Upper lobe of right lung (tissue), 1 donor: ENCODE results near the gene LILRA6. TPM values are rescaled to one million over a fixed set of nuclear protein-coding genes. Genes with fewer than 3 reads are reported as not detected.
"Not testable (repeated sequence)": the region's sequence is repeated elsewhere in the genome, so short reads cannot be mapped to it uniquely, and the experiment has no call there.

Experiments
- ATAC-seq: fragments of 200-7000 bp; cut with Tn5 transposase; one replicate; pipeline ENCODE4 v1.9.1; 2020; ENCODE audit warnings: mild to moderate bottlenecking, moderate library complexity
- DNase-seq: peaks from one replicate; pipeline ENCODE4 v3.0.0-alpha.2; 2020
- H3K27ac ChIP-seq: fragments of 200-600 bp; one replicate; pipeline ENCODE4 v1.8.0; 2022
- H3K27me3 ChIP-seq: fragments of 200-600 bp; one replicate; pipeline ENCODE4 v1.8.0; 2022; ENCODE audit warnings: mild to moderate bottlenecking
- H3K36me3 ChIP-seq: fragments of 200-600 bp; one replicate; pipeline ENCODE4 v1.8.0; 2022
- H3K4me1 ChIP-seq: fragments of 200-600 bp; one replicate; pipeline ENCODE4 v1.8.0; 2022
- H3K4me3 ChIP-seq: fragments of 200-600 bp; one replicate; pipeline ENCODE4 v1.8.0; 2022; ENCODE audit warnings: mild to moderate bottlenecking
- H3K9me3 ChIP-seq: fragments of 200-600 bp; one replicate; pipeline ENCODE4 v1.8.0; 2022
- CTCF ChIP-seq: fragments of 200-600 bp; IDR thresholded peaks from one replicate; pipeline ENCODE4 v1.8.0; 2022; ENCODE audit warnings: antibody characterized with exemption
- intact Hi-C: fragments of 100-400 bp; cut with DNase I; formaldehyde crosslinking; loops from one replicate; pipeline ENCODE4 v1.11.0; 2022
- total RNA-seq: library from RNA; stranded (reverse); fragmentation: NEBNext Ultra II Directional; extraction: Animal tissue kit (Norgen Biotek cat#: 25700); gene quantifications from one replicate; pipeline ENCODE4 v1.2.1, GENCODE V29; 2021
- donor health status: DM: no; HTN: yes; CAD: no; lungs with severe emphysema.

Gene LILRA6
- total RNA-seq, 1 donor from 2014 or later = 21.4 TPM

- H3K4me1 ChIP-seq = no peaks in the 10 kb centered on the region
- peaks cover 29% of the 10 kb centered on the region for H3K27me3 ChIP-seq
- H3K4me3 ChIP-seq = no peak overlapping the region
- ATAC-seq (no peak), DNase-seq (no peak)
- H3K9me3 ChIP-seq = no peaks in the 10 kb centered on the region
- H3K36me3 ChIP-seq = no peaks in the 10 kb centered on the region
- intact Hi-C loops = no loop called here
- H3K27ac ChIP-seq = no peak overlapping the region
- TF ChIP-seq CTCF = no peak
Measured at GRCh38 chr19:54252243-54252642, 9.7 kb upstream of the LILRA6 start.

GRCh38 chr19:54248016-54248601 is 5.5 kb upstream of the LILRA6 start:
- H3K4me1 ChIP-seq = no peaks in the 10 kb centered on the region
- intact Hi-C loops = no loop called here
- TF ChIP-seq CTCF = no peak
- H3K4me3 ChIP-seq = no peak overlapping the region
- H3K36me3 ChIP-seq = no peaks in the 10 kb centered on the region
- H3K9me3 ChIP-seq = no peaks in the 10 kb centered on the region
- ATAC-seq = peak; percentile 90
- peaks cover 4% of the 10 kb centered on the region for H3K27me3 ChIP-seq
- peak overlapping the region; percentile 7 for H3K27ac ChIP-seq
- DNase-seq = no peak

- ATAC-seq = peak; percentile 8
- intact Hi-C loops = no loop called here
- no peaks in the 10 kb centered on the region for H3K36me3 ChIP-seq
- no peaks in the 10 kb centered on the region for H3K4me1 ChIP-seq
- H3K27me3 ChIP-seq = no peaks in the 10 kb centered on the region
- no peaks in the 10 kb centered on the region for H3K9me3 ChIP-seq
- TF ChIP-seq CTCF = no peak
- H3K4me3 ChIP-seq = no peak overlapping the region
- peak overlapping the region; percentile 7 for H3K27ac ChIP-seq
- no peak for DNase-seq
Measured at GRCh38 chr19:54247106-54247930, 4.7 kb upstream of the LILRA6 start.

- intact Hi-C loops = no loop called here
- Histone ChIP-seq H3K27ac (no peak overlapping the region), H3K4me3 (no peak overlapping the region), H3K36me3 (no peaks in the 10 kb centered on the region), H3K27me3 (no peaks in the 10 kb centered on the region), H3K4me1 (no peaks in the 10 kb centered on the region), H3K9me3 (no peaks in the 10 kb centered on the region)
- ATAC-seq = no peak
- TF ChIP-seq CTCF = no peak
- DNase-seq = no peak
Measured at GRCh38 chr19:54245936-54246335, 3.3 kb upstream of the LILRA6 start.

- H3K4me1 ChIP-seq, H3K36me3 ChIP-seq, intact Hi-C loops, H3K27me3 ChIP-seq, DNase-seq, ATAC-seq, H3K9me3 ChIP-seq, H3K27ac ChIP-seq, H3K4me3 ChIP-seq: not testable (repeated sequence)
Measured at GRCh38 chr19:54243809-54244208, 1.2 kb upstream of the LILRA6 start.

GRCh38 chr19:54242234-54242633 is 356 bp downstream of the LILRA6 start:
- H3K27me3 ChIP-seq, H3K4me1 ChIP-seq, ATAC-seq, intact Hi-C loops, H3K27ac ChIP-seq, H3K4me3 ChIP-seq, DNase-seq, H3K9me3 ChIP-seq, H3K36me3 ChIP-seq: not testable (repeated sequence)

GRCh38 chr19:54240372-54241336 is 1.9 kb downstream of the LILRA6 start:
- H3K36me3 ChIP-seq, H3K4me3 ChIP-seq, H3K9me3 ChIP-seq, H3K4me1 ChIP-seq, intact Hi-C loops, H3K27ac ChIP-seq, ATAC-seq, H3K27me3 ChIP-seq: not testable (repeated sequence)
- peak; percentile 29 for DNase-seq

GRCh38 chr19:54239491-54240371 is 2.9 kb downstream of the LILRA6 start:
- H3K27ac ChIP-seq, H3K4me3 ChIP-seq, H3K27me3 ChIP-seq, intact Hi-C loops, H3K4me1 ChIP-seq, H3K9me3 ChIP-seq, H3K36me3 ChIP-seq: not testable (repeated sequence)
- ATAC-seq (peak; percentile 26), DNase-seq (peak; percentile 56)
